NCI-H526 (cell line): ENCODE data around the gene SESN3.
"Not testable (repeated sequence)": the region's sequence is repeated elsewhere in the genome, so short reads cannot be mapped to it uniquely, and the experiment has no call there.

ENCODE experiments used
- DNase-seq, 2 experiments: peaks; one replicate each; lab custom pipeline; 2025; lab: John Stamatoyannopoulos, UW

Gene SESN3

DNA sequence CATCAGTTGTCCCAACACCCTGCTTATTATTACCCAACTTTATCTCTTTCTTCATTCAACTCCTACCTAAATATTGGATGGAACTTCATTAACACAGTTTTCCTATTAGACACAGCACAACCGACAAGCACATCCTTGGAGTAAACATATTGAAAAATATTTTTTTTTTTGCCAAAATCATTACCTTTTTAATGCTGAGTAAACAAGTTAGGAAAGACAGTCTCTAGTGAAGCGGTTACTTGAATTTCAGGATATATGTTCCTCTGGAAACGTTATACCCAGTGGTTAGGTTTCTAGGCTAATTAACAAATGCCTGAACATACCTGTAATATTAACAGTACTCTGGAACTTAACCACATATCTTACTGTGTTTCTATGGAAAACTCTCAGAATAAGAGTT is 11.4 kb downstream of the SESN3 start:
- DNase-seq, result no peak

DNA sequence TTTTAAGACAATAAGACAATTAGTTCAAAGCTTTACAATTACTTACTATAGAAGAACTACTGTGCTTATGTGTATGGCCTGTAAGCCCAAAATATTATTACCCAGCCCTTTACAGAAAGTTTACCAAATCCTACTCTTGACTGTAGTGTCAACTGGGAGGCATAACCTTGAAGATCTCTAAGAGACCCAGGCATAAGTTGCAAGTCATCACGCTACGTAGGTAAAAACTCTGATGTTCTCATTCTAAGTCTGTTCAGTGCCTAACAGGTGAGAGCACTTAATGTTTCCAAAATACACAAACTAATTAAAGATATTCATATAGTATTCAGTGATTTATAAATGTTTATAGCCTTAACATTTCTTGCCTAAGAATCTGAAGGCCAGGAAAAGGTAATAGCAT is 12.9 kb downstream of the SESN3 start:
- no peak for DNase-seq

DNA sequence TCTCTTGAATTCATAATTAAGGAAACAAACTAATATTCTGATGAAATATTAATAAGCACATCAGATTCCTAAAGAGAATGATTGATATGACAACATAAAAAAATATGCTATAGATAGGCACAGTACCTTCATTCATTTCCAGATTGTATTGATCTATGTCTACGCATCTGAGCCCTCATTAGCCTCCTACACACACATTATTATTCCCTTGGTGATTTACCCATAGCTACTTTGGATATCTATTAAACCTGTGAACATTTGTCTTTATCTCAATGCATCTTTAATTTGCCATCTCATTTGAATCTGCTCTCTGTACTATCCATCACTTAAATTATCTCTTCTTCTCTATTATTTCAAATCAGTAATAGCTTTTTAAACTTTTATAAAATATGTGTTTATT is 18.4 kb downstream of the SESN3 start:
- no peak for DNase-seq

DNA sequence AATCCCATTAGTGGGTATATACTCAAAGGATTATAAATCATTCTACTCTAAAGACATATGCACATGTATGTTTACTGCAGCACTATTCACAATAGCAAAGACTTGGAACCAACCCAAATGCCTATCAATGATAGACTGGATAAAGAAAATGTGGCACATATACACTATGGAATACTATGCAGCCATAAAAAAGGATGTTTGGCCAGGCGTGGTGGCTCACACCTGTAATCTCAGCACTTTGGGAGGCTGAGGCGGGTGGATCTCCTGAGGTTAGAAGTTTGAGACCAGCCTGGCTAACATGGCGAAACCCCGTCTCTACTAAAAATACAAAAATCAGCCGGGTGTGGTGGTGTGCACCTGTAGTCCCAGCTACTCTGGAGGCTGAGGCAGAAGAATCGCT is 21.5 kb downstream of the SESN3 start:
- DNase-seq, result not testable (repeated sequence)

DNA sequence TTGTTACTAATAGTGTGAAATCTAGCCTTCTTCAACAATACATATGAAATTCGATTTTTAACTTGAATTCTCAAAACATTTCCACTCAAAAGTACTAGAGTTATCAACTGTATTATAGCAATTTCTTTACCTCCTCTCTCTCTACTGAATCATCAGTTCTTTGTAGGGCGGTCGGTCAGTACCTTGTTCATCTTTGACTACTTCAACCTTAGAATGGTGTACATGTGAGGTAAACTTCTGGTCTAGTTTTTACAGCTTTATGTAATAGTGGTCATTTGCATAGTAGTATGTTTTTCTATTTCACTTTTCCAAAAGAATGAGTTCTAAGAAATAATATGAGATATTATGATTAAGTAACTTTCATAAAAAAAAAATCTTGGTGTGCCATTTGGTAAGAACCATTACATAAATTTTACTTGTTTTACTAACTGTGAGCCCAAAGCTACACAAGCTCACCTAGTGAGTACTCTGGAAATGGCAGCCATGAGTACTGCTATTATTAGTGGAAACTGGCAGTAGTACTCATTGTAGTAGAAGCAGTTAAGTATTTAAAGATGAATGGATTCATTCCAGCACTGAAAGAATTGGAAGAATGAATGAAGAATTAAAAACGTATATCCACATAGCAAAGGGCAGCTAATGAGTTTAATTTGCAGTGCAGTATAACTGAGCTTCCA is 30.1 kb downstream of the SESN3 start:
- no peak for DNase-seq

DNA sequence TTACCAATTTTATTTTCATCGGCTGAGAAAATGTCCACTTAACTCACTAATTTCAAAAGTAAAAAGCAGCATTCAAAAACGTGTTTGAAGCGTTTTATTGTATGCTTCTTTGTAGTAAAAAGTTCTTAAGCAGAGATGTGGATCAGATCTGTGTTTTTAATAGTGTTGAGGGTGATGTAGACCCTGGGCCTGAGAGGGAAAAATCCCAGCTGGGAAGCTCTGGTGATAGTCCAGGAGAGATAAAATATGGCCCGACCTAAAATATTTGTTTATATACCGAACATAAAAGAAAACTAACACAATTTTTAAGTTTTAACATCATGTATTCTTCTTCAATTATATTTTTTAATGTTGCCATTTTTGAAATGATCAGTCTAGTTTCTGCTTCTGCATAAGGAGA is 35.2 kb downstream of the SESN3 start:
- DNase-seq, result no peak

DNA sequence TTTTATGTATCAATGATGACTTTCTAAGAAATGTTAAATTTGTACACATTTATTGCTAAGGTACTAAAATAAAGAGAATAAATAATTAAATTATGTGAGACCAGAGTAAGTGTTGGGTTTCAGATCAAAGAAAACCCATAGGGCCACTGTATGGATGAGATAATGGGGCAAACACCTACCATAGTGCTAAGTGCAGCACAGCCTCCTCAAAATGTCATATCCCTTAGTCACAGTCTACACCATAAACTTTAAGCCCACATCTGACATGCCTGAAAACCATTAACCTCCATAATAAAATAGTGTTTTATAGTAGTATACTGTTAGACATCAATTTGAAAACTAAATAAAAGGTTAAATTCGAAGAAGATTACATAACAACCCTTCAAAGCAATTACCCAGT is 37.5 kb downstream of the SESN3 start:
- DNase-seq, result no peak

DNA sequence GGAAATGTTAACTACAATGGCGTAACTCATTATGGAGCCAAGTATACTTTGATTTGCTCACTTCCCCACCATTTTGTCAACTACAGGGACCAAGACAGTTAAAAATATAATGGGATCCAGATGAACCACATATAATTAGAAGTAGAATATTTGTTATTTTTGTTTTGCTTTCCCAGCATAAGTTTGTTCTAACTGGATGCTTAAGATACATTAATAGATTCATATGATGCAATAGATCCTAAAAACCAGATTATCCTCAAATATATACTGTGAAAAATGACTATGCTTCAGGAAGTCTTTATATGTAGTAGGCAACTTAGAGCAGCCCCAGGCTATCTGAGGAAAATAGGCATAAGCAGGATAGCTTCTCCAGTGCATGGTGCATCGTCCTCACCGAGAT is 38.3 kb downstream of the SESN3 start:
- DNase-seq, result no peak

DNA sequence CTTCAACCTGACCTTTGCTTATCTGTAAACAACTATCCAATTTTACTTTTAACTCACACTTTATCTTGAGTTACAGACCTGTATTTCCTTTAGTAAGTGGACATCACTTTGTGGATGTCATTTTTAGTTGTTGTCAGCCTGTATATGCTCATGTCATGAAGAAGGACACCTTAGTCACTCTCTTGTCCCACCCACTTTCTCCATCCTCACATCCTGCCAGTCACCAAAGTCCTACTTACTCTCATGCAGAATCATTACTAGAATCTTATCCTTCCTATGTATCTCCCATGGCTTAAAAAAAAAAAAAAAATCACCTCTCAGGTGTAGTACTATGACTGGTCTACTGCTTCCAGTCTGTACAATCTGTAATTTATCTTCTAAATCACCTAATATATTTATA is 43.3 kb downstream of the SESN3 start:
- DNase-seq, result no peak

DNA sequence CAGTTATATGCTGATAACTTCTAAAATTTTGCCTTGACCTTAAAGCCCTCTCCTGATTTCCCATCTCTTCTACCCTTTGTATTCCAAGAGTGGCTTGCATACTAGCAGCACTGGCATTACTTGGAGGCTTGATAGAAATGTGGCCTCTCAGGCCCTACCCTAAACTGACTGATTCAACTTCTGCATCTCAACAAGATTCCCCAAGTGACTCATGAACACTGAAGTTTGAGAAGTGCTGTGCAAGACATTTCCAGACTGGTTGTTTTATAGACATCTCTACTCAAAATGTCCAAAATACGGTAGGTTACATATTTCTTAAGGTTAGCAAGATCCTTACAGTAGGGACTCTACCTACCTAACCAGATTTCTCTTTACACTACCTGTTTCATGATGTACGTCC is 48.6 kb downstream of the SESN3 start:
- DNase-seq, result no peak

DNA sequence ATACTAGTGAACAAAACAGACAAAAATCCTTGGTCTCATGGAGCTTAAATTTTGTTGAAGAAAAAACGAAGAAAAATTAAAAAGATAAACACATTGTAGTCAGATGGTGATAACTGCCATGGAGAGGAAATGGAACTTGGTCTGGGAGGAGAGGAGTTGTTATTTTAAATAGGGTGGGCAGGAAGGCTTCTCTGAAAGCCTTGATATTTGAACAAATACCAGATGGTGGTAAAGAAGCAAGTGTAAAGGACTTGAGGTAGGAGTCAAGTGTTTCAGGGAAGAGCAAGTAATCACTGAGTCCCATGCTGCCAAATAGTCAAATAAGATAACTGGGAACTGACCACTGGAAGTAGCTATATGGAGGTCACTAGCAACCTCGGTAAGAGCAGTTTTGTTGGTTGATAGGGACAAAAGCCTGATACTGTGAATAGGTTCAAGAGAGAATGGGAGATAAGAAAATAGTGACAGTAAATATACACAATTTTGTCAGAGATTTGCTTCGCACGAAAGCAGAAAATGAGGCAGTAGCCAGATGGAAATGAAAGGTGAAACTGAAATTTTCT is 55.1 kb downstream of the SESN3 start:
- no peak for DNase-seq

DNA sequence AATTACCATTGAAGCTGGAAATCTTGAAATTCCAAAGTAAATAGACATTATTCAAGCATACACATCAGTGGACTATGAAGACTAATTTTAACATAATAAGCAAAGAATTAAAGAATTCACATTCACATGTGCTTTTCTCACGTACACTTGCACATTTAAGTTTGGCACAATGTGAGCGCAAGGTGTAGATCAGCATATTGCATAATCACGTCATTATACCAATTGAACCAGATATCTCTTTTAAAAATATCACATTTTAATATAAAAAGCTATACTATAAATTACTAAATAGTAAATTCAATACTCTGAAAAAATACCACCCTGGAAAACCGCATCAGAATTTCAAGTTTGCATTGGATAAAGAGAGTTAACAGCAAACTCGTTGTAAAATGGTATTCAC is 60.7 kb downstream of the SESN3 start:
- DNase-seq, result no peak

DNA sequence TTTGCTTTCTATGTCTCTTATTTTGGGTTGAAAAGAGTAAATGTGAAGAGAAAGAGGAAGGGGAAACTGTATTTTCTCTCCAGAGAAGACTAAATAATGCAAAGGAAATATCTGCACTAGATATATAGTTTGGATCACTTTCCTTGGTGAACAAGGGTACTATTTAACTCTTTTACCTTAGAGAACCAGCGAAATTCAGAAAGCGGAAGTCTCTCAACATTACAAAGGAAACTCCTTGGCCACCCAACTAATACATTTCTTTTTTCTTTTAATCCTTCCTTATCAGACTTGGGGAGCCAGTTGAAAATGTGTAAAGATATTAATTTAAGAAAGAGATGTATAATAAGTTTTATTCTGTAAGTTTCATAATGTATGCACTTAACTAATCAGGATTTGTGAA is 64.2 kb downstream of the SESN3 start:
- no peak for DNase-seq

DNA sequence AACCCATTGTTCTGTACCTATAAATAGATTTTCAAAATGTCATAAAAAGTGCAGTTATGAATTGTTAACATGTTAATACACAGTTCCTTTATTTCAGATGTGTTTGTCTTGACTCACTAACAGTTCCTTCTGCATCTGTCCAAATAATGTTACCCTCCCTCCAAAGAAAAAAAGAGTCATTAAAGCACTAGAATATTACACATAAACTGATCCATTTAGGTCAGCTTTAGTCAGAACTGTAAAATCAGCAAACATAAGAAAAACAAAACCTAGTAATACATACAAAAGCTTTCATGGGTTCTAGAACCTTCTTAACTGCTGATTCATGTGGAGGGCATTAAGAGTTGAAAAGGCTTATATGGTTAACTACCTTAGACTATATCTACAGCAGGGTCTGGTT is 65.4 kb downstream of the SESN3 start:
- no peak for DNase-seq

DNA sequence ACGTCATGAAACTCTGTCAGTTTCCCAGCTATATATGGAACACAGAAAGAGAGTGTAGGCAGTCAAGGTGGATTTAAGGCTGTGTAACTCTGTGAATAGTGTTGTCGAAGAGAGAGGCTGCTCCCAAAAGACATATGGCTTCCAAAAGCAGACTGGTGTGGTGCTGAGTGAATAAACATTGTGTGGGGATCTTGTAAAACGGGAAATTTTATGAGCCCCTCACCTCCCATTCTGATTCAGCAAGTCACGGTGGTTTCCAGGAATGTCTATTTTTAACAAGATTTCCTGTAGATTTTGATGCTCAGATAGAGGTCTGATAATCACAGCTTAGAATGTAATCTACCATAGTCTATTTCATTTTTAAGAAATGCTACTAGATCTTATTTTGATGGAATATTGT is 67.9 kb downstream of the SESN3 start:
- no peak for DNase-seq

DNA sequence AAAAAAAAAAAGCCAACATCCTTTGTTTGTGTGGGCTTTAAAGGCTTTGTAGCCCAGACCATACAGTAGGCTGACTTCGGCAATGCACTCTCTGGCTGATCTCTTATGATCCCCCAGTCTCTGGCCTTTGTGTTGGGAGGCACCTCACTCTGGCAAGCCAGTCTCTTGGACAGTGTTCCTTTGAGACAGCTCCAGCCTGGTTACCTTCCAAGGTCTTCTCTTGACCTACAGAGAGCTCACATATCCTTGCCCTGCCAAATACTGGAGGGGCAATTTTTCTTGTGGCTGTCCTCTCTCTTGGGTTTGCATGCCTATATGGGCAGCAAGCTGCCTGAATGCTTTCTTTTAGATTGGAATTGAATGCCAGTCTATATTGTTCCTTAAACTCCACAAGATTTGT is 69.8 kb downstream of the SESN3 start:
- DNase-seq, result no peak

DNA sequence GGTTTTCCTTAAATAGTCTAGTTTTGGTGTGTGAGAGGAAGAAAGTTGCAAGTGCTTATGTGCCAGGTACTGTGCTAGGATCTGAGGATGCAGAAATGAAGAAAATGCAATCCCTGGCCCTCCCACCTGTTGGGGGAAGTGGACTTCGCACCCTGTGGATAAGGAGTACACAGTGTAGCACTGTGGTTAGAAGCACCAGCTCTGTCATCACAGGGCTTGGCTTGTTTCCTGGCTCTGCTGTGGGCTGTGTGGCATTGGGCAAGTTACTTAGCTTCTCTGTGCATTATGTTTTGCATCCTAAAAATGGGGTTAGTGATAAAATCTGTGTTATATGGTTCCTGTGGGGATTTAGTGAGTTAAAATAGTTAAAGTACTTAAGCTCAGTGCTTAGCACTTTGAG is 73.2 kb downstream of the SESN3 start:
- no peak for DNase-seq

DNA sequence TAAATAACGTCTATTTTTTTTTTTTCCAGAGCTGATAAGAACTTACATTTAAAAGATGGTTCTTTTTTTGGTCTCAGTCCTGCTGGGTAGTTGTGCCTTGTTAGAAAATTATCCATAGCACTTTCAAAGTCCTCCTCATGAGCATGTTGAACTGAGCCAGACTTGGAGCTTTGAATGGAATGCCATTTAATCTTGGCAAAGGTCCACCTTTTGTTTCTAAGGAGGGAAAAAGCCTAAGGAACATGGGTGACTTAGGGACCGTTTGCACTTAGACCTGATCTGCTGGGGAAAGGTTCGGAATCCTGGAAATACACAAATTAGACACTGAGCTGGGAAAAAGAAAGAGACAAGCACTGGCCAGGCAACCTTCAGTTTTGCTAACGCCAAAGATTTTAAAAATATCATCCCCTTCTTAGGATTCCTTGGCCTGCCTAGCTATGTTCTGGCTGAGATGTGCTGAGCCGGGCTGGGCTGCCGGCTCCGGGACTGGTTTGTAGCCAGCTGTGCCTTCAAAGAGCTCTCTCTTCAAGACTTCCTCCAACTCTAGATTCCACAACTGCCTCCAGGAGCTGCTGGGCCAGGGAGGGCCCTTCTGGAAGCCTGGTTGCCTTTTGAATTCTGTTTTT is 74.0 kb downstream of the SESN3 start:
- DNase-seq, result no peak

DNA sequence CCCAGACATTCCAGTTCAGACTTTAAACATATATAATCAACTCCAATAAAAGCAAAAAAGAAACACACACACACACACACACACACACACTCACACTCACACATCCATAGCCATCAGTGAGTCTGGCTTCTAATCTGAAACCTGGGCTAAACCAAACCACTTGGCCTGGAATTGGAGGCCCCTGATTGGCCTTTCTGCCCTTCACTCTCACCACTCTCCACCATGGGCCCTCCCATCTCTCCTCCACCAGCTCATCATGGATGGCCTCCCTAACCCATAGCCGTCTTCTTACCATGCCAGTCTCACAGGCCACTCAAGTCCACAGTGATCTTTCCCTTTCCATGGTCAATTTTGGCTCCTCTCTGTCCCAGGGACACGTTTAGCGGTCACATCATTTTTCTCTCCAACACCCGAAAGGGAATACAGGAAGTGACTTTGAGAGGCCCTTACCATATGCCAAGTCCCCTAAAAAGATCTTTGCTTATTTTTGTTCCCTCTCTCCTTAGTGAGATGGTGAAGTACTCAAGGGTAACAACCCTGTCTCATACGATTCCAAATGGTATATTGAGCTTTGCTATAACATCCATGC is 74.8 kb downstream of the SESN3 start:
- DNase-seq, result peak in 1 of 2 experiments; percentile 15

DNA sequence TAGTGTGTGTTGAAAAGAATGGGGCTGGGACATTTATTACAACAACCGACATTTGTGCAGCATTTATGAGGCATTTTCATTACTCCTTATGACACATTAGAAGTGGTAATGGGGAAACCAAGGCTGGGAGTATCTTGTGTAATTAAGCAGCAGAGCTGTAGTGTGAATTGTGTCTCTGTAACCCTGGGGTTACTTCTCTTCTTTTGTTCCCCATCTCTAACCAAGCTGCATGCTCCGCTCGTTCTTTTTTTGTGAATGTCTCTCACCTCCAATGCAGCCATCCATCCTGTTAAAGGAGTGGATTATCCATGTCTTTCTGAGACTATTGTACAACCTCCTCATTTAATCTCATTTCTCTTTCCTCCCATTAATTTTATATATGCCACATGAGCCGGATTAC is 75.6 kb downstream of the SESN3 start:
- no peak for DNase-seq

DNA sequence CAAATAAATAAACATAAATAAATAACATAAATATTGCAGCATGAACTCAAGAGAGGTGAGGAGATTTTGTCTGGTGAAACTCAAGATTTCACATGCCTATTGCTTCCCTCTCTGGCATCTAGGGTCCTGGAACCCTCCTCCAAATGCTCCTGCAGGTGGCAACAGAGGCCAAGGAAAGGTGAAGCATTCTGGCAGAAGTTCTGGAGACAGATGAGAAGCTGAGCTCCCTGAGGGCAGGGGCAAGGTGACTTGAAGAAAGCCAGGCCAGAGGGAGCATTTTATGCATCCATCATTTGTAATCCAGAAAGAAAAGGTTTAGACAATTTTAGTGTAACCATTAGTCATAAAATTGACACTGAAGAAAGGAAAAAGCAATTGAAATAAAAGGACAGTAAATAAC is 76.5 kb downstream of the SESN3 start:
- DNase-seq, result peak; percentile 71 to 88

DNA sequence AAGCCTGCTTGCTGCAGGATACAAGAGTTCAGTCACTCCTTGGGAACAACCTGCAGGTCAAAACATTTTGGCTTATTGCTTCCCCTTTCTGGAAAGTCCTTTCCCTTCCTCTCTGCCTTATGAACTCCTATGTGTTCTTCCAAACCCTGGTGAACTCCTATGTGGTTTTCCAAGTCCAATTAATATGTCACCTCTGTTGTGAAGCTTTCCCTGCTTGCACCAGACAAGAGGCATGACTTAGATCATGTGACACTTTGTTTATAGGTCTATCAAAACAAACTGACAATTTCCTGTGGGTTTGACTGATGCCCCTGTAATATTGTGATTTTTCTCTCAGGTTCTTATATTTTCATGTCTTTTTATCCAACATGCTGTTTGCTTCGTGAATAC is 77.2 kb downstream of the SESN3 start:
- DNase-seq, result no peak
